Measurements from ENCODE around the gene EMILIN2.

Gene EMILIN2

DNA sequence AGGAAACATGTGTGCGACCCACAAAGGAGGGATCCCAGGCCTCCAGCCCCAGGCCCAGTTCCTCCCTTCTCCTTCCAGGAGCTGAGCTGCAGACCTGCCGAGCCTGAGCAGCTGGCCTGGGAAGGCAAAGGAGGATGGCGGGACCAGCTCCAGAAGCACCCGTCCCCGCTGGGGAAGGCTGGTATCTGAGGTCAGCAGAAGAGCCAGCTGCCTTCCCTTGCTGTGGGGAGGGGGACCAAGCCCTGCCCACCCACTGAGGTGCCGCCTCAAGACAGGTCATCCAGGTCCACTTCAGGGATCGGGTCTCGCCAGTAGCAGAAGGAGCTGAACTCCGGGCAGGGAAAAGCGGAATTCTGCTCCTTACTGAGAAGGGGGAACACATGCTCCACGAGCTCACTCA is 73.2 kb downstream of the EMILIN2 start:
- no peaks in the 10 kb centered on the region for H3K27me3 Mint-ChIP-seq (ENCODE audit: low read depth)
- H3K4me3 Mint-ChIP-seq, result no peak overlapping the region
- peaks cover 16% of the 10 kb centered on the region for H3K4me1 Mint-ChIP-seq
- TF ChIP-seq, protein P1, sequence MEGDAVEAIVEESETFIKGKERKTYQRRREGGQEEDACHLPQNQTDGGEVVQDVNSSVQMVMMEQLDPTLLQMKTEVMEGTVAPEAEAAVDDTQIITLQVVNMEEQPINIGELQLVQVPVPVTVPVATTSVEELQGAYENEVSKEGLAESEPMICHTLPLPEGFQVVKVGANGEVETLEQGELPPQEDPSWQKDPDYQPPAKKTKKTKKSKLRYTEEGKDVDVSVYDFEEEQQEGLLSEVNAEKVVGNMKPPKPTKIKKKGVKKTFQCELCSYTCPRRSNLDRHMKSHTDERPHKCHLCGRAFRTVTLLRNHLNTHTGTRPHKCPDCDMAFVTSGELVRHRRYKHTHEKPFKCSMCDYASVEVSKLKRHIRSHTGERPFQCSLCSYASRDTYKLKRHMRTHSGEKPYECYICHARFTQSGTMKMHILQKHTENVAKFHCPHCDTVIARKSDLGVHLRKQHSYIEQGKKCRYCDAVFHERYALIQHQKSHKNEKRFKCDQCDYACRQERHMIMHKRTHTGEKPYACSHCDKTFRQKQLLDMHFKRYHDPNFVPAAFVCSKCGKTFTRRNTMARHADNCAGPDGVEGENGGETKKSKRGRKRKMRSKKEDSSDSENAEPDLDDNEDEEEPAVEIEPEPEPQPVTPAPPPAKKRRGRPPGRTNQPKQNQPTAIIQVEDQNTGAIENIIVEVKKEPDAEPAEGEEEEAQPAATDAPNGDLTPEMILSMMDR (IDR thresholded peaks at IDR 0.05; ENCODE audit: unreplicated experiment in 3 of 3), result no peak
- H3K27ac Mint-ChIP-seq, result no peak overlapping the region
- peaks cover 51% of the 10 kb centered on the region for H3K36me3 Mint-ChIP-seq (ENCODE audit: low read depth)
- no peaks in the 10 kb centered on the region for H3K9me3 Mint-ChIP-seq

DNA sequence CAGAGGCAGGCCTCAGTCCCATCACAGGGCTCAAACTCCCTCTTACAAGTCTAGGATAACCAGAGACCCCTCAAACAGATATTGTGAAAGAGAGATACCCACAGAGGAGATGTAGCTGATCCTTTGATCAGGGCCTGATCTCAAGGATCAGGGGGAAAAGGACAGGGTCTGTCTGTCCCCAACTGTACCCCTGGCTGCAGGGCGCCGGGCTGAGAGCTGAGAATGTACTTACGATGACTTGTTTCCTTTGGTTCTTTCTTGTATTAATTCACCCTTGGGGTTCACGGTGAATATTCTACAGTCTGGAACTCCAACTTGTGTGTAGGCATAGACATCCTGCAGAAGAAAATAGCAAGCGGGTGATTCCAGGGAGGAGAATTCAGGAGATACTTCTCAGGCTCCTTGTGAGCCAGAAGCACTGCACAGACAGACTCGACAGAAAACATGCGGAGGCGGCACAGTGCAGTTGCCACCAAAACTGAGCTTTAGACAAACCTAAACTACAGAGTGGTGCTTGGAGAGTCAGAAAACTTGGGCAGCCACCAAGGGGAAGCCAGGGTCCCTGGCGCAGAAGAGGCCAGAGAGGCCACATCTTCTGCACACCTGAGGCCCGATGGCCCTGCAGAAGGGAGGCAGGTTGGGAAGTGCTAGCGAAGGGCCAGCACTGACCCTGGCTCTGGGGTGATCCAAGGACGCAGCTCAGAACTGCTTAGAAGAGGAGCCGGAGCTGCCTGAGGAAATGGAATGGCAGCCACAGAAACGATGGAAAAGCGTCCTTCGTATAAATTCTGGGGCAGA is 73.9 kb downstream of the EMILIN2 start:
- Mint-ChIP-seq H3K27ac (no peak overlapping the region), H3K4me3 (no peak overlapping the region), H3K4me1 (peaks cover 16% of the 10 kb centered on the region), H3K36me3 (ENCODE audit: low read depth) (peaks cover 55% of the 10 kb centered on the region), H3K9me3 (no peaks in the 10 kb centered on the region), H3K27me3 (ENCODE audit: low read depth) (no peaks in the 10 kb centered on the region)
- TF ChIP-seq, protein P1 (IDR thresholded peaks at IDR 0.05; ENCODE audit: unreplicated experiment in 3 of 3), result no peak

DNA sequence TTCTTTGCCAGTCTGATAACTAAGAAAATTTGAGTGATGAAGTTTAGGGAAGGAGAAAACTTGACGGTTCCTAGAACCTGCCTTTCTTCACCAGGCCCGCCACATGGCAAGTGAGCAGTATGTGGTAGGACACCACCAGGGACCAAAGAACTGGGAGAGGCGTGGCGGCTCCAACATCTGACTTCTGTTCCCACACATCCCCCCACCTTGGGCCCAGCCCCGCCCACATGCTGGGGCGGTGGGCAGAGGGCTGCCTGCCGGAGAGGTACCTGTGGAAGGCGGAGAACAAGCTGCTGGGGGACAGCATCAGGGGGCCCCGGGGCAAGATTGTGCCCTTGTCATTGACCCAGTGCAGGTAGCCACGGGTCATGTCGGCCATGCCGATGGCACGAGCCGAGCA is 75.0 kb downstream of the EMILIN2 start:
- TF ChIP-seq, protein P1 (IDR thresholded peaks at IDR 0.05; ENCODE audit: unreplicated experiment in 3 of 3), result no peak
- no peaks in the 10 kb centered on the region for H3K9me3 Mint-ChIP-seq
- H3K27me3 Mint-ChIP-seq (ENCODE audit: low read depth), result no peaks in the 10 kb centered on the region
- no peak overlapping the region for H3K4me3 Mint-ChIP-seq
- H3K4me1 Mint-ChIP-seq, result peaks cover 10% of the 10 kb centered on the region
- no peak overlapping the region for H3K27ac Mint-ChIP-seq
- peaks cover 49% of the 10 kb centered on the region for H3K36me3 Mint-ChIP-seq (ENCODE audit: low read depth)

DNA sequence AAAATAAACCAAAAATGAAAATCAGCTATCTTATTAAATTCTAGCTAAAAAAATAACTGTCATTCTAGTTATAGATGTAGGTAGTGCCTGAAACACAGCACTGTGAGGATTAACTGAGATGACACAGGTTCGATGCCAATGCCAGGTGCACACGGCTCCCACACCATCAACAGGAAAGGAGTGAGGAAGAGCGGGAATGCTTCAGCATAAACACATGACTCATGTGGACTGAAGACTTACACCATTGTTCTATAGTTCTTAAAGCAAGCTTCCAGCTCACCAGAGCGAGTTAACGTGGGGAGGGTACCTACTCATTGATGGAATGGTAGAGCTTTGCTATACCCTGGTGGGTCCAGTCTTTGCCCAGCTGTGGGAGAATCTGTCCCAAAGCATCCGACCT is 76.7 kb downstream of the EMILIN2 start:
- Mint-ChIP-seq H3K4me1 (no peaks in the 10 kb centered on the region), H3K36me3 (ENCODE audit: low read depth) (peaks cover 53% of the 10 kb centered on the region), H3K27ac (no peak overlapping the region), H3K27me3 (ENCODE audit: low read depth) (no peaks in the 10 kb centered on the region), H3K9me3 (no peaks in the 10 kb centered on the region), H3K4me3 (no peak overlapping the region)
- TF ChIP-seq, protein P1 (IDR thresholded peaks at IDR 0.05; ENCODE audit: unreplicated experiment in 3 of 3), result no peak

DNA sequence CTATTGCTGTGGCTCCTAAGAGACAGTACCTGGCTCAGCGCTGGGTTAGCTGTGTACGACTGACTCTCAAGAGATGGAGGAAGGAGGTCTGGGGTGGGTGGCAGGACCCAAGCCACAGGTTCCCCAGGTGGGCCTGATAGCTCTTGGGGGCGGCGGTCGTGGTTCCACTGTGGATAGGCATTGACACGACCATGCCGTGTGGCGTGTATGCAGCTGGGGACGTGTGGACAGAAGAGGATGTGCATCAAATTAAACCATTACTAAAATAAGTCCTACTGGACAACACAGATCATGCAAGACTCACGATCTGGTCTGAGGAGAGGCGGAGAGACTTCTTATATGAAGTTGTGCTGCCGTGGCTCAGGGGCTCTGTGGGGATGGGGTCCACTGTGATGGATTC is 78.1 kb downstream of the EMILIN2 start:
- no peak overlapping the region for H3K27ac Mint-ChIP-seq
- H3K4me3 Mint-ChIP-seq, result no peak overlapping the region
- H3K9me3 Mint-ChIP-seq, result no peaks in the 10 kb centered on the region
- TF ChIP-seq, protein P1 (IDR thresholded peaks at IDR 0.05; ENCODE audit: unreplicated experiment in 3 of 3), result no peak
- H3K27me3 Mint-ChIP-seq (ENCODE audit: low read depth), result no peaks in the 10 kb centered on the region
- H3K36me3 Mint-ChIP-seq (ENCODE audit: low read depth), result peaks cover 55% of the 10 kb centered on the region
- no peaks in the 10 kb centered on the region for H3K4me1 Mint-ChIP-seq

DNA sequence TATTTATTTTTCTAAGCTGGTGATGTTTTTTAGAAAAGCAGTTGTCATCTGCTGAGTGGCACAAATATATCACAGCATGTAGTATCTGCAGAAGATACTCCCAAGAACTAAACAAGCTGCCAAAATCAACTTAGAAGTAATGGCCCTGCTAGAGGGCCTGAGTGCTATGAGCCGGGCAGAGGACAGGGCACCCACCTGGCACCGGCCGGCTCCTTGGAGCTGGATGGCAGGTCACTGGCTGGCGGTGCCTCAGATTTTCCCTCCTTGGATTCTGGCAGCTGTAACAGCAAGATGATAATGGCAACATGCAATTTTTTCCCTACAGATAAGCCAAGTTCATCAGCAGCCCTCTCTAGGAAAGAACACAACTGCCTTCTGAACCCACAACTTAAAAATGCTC is 79.7 kb downstream of the EMILIN2 start:
- TF ChIP-seq, protein P1 (IDR thresholded peaks at IDR 0.05; ENCODE audit: unreplicated experiment in 3 of 3), result no peak
- no peak overlapping the region for H3K4me3 Mint-ChIP-seq
- peaks cover 48% of the 10 kb centered on the region for H3K36me3 Mint-ChIP-seq (ENCODE audit: low read depth)
- H3K27ac Mint-ChIP-seq, result peak overlapping the region in 2 of 3 experiments; percentile 46 to 47
- no peaks in the 10 kb centered on the region for H3K9me3 Mint-ChIP-seq
- H3K4me1 Mint-ChIP-seq, result no peaks in the 10 kb centered on the region
- H3K27me3 Mint-ChIP-seq (ENCODE audit: low read depth), result no peaks in the 10 kb centered on the region
